ENCODE measurements around the gene TNFSF13B.
"Not testable (repeated sequence)": the region's sequence is repeated elsewhere in the genome, so short reads cannot be mapped to it uniquely, and the experiment has no call there.

The TNFSF13B gene, protein sequence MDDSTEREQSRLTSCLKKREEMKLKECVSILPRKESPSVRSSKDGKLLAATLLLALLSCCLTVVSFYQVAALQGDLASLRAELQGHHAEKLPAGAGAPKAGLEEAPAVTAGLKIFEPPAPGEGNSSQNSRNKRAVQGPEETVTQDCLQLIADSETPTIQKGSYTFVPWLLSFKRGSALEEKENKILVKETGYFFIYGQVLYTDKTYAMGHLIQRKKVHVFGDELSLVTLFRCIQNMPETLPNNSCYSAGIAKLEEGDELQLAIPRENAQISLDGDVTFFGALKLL

DNA sequence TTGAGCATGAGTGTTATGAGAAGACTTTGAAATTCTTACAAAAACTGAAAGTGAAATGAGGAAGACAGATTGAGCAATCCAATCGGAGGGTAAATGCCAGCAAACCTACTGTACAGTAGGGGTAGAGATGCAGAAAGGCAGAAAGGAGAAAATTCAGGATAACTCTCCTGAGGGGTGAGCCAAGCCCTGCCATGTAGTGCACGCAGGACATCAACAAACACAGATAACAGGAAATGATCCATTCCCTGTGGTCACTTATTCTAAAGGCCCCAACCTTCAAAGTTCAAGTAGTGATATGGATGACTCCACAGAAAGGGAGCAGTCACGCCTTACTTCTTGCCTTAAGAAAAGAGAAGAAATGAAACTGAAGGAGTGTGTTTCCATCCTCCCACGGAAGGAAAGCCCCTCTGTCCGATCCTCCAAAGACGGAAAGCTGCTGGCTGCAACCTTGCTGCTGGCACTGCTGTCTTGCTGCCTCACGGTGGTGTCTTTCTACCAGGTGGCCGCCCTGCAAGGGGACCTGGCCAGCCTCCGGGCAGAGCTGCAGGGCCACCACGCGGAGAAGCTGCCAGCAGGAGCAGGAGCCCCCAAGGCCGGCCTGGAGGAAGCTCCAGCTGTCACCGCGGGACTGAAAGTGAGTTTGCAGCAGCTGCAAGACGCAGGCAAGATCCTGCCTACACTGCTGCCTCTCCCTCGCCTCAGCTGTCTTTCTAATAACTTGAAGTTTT lies at the start of gene TNFSF13B:
Gene TNFSF13B, plus strand, starts transcription at position 118 of the 728 bp plus-strand sequence. Its CDS starts 178 bp downstream, at position 296.
- no peak for DNase-seq

DNA sequence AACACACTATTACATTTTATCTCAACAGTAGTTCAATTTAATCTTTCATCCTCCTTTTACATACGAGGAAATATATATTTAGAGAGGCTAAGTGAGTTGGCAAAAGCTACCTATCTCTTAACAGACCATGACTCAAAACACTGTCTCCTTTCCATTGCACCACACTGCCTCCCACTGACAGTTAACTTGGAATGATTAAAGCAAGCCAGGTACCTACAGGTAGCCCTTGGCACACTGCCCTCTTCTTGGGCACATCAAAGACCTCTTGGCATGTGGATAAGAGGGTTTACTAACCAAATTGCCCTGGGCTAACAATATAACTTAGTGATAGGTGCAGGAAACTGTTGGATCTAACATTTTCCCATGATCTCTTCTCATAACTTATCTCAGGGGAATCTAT lies 49.5 kb upstream of the TNFSF13B start:
- no peak for DNase-seq

DNA sequence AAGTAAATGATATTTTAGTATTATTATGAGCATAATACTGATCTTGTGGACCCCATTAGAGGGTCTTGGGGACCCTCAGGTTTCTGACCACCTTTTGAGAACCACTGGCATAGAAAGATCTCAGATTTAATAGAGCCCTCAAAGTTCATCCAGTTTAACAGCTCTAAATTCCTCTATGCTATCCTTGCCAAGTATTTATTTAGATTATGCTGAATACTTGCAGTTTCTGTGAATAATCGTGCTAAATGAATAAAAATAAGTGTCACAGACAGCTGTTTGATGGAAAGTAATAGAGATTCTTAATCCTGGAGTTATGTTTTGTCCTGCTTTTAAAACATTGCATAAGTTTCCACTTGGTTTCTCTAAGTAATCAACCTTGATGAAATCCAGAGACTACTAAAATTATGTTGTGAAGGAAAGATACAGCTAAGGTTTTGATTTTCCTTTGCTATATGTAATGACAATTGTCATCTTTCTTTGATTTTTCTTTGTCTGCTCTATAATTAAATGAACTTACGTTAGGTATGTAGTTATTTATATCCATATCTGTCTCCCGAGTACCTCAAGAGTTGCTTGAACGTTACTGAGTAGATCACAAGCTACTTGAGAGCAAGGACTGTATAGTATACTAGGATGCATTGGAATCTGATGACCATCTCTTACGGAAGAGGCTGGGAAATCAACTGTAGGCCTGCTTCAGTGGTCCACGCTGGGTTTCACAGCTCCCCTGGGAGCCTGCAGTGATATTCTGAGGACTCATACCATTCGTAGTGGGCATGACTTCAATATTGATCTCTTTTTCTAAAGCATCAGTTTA lies 45.6 kb upstream of the TNFSF13B start:
- no peak for DNase-seq

DNA sequence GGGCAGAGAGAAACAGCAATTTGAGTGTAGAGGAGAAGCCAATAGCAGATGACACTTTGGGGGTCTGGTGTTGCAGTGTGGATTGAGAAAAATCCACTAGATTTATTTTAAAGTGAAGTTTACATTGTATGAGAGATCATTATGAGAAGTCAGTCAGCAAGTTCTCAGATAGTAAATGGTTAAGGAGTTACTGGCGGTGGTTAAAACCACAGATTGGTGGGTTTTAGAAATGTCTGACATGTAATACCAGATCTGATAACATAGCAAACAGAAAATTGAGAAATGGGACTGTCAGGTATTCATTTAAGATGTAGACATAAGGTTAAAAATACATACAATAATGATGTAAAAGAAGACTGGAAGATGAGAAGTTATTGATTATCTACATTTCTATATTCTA lies 44.1 kb upstream of the TNFSF13B start:
- DNase-seq = no peak

DNA sequence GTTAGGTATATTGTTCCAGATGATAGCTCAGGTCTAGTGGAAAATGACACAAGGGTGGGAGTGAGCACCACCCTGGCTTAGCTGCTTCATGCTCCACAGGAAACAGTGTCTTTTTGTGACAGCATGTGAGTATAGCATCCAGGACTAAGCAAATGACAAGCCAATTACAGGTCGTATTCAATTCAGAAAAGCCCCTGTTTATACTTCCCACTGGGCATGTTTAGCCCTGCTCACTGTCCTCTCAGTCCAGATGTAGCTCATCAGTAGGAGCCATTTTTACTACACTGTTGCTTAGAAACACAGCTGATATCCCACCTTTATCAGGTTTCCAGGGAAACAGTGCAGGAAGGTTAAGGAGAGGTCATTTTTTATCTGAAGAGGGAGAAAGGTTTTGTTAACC lies 43.3 kb upstream of the TNFSF13B start:
- no peak for DNase-seq

DNA sequence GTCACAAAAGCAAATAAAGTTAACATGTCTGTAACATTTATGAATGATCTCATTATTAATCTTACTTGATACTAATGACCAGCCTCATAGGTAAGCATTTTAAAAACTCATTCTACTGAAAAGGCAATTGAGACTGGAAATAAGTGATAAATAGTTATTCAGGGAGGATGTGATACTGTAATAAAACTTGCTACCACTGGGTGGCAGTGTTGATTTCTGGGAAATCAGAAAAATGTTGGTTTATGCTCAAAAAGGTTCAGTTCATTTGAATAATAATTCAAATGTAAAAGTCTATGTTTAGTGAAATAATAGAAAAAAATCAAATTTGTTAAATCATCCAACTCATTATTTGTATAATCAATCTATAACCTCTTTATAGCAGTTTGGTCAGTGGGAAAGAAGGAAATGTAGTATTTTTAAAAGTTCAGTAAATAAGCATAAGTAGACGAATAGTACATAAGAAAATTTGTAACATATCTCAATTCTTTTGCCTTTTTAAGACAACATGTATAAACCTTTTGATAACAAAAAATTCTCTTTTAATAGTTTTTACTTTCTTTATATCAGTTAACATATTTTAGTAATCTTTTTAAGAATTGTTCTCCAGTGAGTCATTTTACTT lies 41.8 kb upstream of the TNFSF13B start:
- DNase-seq = no peak

DNA sequence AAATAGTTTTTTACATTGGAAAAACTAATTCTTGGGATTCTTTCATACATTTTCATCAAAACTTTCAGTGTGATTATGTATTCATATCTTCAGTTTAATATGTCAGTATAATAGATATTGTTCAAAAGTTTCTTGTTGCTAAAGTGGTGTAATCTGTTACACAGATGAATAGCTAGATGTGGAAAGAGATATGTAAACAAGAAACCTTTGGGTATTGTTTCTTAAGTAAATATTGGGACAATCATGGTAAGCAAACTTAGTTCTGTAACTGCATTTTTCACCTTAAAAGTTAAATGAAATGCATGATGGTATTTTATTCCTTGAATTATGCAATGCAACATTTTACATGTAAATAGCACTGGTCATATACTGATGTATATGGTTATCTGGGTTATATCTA lies 39.1 kb upstream of the TNFSF13B start:
- no peak for DNase-seq

DNA sequence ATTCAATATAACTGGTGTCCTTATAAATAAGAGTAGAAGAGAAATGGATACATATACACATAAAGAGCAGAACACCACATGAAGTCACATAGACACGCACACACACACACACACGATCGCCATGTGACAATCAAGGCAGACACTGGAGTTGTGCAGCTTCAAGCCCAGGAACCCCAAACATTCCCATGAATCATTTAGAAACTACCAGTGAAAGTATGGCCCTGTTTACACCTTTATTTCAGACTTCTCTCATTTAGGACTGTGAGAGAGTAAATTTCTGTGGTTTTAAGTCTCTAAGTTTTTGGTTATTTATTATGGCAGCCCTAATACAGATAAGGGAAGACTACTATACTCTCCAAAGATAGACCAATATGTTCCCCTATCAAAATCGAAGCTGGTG lies 20.4 kb upstream of the TNFSF13B start:
- DNase-seq = no peak

DNA sequence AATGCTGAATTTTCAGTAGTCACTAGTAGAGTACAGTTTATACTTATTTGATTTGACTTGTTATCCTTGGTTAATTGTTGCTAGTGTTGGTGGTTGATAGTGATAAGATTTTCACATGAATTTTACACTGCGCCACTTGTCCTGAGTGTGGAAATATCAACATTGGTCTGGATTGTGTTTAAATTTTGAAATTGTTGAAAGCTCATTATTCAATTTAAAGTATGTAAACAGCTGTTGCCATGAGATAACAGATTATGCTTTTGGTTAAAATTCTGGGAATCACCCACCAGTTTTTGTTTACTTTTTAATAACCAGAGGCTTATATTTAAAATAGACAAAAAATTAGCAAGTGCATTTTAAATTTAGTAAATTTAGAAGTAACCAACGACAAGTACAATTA lies 12.3 kb upstream of the TNFSF13B start:
- no peak for DNase-seq

DNA sequence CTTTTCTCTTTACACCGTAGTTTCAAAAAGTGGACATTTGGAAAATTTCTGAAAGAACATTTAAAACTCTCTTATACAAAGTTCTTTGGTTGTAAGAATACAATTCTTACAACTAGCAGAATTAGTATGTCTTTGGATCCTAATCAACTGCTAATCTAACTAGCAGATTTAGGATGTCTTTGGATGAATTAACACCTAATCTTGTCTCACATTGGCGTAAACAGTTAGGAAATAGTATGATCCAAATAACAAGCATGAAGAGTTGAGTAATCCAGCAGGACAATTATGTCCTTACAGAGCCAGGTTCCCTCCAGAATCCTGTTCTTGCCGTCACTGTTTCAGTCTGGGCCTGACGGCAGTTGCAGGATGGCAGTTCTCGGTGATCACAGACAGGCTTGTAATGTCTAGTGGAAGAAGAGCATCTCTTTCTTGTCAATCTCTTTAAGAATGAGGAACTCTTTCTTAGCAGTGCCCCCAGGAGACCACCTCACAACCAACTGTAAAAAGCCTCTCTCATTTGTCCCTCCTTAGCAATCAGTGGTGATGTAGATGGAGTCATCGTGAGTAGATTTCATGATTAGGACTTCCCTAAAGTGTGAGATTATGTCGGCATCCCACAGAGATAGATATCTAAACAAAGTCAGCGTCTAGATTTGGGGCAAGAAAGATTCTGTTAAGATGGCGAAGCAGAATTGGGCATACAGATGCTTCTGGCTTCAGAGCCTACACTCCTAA lies 5.7 kb upstream of the TNFSF13B start:
- no peak for DNase-seq

DNA sequence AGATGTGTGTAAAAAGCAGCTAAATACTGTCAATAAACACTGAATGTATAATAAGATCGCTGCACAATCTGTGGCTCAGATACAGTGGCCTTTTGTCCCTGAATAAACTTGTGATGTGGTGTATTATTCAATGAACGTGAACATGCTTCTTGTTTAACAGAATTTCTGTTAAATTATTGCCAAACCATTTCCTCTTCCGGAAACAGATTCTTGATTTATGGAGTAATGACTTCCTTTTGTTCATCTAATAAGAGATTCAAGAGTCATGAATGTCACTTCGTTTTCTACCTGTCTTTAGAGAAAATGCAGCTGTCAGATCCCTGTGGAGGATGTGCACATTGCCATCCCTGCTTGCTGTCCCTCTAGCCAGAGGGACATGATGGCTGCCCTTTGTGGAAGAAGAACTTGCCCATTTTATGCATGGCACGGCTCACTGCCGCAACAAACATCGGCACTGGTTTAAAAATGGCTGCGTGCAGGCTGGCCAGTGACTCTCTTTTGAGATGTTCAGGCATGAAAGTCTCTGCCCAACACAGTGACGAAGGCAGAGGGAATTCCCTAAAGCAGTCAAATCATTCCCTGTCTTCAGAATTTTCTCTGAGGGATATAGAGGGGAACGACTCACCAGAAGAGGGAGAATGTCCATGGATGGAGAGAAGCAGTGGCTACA lies 3.1 kb upstream of the TNFSF13B start:
- no peak for DNase-seq

DNA sequence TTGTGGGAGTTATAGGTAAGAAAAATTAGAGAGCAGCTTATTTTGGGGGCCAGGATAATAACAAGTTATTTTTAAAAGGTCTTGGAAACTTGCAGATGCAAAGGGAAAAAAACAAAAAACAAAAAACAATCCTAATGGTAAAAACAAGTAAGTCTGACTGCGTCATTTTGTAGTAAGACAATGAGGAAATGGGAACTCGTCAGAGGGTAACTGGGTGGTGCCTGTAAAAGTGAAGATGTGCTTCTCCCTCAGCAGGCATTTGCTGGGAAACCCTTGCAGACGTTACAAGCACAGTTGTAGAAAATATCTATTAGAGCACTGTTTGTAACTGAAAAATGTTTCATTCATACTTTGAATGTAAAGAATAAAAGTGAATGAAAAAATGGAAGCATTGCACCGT lies 2.2 kb upstream of the TNFSF13B start:
- DNase-seq = no peak

DNA sequence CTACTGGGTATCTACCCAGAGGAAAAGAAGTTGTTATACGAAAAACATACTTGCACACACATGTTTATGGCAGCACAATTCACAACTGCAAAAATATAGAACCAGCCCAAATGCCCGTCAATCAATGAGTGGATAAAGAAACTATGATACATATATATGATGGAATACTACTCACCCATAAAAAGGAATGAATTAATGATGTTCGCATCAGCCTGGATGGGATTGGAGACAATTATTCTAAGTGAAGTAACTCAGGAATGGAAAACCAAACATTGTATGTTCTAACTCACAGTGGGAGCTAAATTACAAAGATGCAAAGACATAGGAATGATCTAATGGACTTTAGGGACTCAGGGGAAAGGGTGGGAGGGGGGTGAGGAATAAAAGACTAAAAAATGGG lies 1.7 kb upstream of the TNFSF13B start:
- not testable (repeated sequence) for DNase-seq

DNA sequence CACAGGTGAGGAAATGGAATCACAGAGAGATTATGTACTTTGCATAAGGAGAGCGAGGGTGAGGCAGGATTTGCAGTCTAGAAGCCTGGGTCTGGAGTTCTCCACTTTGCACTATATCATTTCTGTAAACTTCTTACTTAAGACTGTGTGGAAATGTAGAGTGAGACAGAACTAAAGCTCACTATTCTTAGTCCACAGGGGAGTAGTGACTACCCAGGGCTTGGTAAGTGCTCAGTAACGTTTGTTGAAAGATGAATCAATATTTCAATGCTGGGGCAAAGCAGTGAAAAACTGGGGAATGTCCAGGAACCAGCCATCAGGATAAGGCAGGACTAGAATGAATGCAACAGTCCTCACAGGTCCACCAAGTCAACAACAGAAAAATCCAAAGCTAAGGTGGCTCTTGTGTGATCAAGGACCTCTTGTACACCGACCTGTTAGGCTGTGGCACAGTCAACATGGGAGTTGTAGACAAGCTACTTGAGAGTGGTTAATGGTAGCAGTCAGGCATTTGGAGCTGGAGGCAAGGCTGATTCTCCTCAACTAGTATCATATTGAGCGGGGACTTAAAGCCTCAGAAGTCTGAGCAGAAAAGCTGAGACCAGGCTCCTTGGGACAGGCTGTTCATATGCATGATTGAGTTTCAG lies 929 bp upstream of the TNFSF13B start:
- DNase-seq = no peak

DNA sequence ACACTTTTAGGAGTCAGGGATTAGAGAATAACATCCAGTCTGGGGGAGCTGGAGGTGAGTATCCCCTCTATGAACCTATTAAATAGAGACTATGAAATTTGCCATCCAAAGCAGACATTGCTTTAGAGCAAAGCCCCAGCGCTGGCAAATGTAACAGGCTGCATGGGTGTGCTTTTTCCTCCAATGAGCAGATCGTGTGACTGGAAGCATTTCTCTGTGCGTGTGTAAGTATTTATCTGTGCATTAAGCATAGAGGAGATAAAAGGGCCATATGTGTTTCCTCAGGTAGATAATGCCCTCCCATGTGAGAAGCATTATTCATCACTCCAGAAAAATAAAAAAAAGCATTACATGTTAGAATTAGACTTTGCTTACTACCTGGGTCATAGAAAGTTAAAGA lies 924 bp downstream of the TNFSF13B start:
- DNase-seq = no peak

DNA sequence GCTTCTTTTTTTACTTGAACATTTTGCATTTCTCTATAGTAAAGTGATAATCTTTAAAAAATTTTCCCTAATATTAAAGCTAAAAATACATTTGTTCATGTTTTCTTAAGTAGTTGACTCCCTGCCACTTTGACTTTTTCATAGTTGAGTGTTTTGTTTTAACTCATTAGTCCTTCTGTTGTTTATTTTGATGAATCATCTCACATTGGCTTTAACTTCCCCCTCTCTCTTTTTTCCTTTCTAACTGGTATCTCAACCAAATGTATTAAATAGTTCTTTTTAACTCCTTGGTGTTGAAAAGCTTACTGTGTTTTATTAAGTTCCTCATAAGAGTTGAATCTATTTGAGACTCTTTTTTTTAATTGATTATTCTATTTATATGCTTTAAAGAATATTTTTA lies 2.8 kb downstream of the TNFSF13B start:
- DNase-seq = no peak

DNA sequence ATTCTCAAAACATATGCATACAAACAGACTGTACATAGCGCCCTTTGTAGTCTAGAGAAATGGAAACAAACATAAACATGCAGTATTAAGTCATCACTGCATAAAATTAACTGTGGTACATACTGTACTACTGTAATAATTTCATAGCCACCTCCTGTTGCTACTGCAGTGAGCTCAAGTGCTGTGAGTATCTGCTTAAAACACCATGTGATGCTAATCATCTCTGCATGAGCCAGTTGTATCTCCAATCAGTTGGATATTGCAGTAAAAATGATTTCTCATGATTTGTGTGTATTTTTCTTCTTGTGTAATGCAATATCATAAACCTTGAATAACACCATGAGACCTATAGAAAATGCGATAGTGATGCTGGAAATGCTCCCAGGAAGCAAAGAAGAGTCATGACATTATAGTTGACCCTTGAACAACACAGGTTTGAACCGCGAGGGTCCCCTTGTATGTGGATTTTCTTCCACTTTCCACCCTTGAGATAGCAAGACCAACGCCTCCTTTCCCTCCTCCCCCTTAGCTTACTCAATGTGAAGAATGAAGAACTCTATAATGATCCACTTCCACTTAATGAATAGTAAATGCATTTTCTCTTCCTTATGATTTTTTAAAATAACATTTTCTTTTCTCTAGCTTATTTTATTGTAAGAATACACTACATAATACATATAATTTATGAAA lies 4.1 kb downstream of the TNFSF13B start:
- no peak for DNase-seq

DNA sequence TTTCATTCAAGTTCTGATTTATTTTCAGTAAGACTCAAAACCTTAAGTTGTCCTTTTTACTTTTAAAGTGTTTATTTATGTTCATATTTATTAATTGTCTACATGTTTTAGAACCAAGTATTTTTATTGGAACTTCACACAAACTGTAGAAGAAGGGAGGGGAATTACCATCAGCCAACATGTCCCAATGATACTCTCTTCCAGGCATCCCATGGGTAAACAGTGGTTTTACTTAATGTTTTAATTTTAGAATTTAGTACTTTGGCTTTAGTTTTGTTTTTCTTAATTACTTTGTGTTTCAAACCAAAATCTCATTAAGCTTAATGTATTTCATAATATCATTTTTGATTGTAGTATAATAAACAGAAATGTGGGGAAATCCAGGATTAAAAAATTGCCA lies 5.2 kb downstream of the TNFSF13B start:
- no peak for DNase-seq

DNA sequence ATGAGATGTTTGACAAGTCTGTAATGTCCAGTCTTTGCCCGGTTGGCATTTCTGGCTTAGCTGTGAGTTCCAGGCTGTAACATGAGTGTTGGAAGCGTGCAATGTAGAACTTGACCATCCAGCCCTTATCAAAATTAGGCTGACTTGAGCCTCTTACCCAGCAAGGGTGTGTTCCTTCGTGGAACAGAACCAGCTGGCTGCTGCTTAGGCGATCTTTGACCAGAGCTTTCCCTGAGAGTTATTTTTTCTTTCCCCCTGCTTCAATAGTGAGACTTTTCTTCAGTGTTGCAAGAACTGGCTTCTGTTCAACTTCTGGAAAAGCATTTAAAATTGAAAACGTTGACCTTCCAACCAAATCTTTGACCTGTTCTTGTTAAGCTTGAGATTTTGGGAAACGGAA lies 6.5 kb downstream of the TNFSF13B start:
- no peak for DNase-seq

DNA sequence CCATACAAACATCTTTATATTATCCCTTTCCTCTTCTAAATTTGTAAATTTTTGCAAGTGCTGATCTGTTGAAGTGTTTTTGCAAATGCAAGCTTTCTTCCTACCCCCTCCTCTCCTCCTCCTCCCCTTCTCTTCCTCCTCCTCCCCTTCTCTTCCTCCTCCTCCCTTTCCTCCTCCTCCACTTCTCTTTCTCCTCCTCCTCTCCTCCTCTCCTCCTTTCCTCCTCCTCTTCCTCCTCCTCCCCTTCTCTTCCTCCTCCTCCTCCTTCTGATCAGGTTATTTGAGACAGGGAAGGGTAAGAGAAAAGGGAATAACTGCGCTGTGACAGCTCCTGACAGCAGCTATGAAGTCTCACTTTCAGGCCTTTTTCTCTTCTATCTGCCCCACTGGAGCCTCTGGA lies 8.9 kb downstream of the TNFSF13B start:
- no peak for DNase-seq

DNA sequence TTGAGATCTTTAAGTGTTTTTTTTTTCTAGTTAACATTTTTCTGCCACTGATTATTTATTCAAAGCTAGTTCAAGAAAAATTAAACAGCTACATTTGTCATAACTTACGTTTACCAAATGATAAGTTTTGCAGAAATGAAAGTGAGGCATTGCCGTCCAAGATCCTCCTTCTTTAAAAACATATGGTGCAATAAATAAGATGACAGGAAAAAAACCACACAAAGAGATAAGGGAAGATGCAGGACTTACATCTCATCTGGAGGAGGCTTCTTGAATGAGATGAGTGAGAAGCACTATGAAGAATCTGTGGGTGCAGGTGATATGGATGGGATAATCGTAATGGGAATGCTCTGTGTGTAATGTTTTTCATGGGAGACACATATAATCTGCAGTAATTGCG lies 12.4 kb downstream of the TNFSF13B start:
- DNase-seq = no peak
